Measurements from ENCODE around the gene IL10RA.

IL10RA gene

GRCh38 chr11:117949062-117949461 lies 37.1 kb upstream of the IL10RA start:
- Mint-ChIP-seq H3K27me3 (ENCODE audit: low read depth) (peaks cover 11% of the 10 kb centered on the region), H3K27ac (no peak overlapping the region), H3K4me1 (no peaks in the 10 kb centered on the region), H3K4me3 (no peak overlapping the region), H3K36me3 (ENCODE audit: low read depth) (no peaks in the 10 kb centered on the region), H3K9me3 (peaks cover under 1% of the 10 kb centered on the region)
- TF ChIP-seq, protein P1, sequence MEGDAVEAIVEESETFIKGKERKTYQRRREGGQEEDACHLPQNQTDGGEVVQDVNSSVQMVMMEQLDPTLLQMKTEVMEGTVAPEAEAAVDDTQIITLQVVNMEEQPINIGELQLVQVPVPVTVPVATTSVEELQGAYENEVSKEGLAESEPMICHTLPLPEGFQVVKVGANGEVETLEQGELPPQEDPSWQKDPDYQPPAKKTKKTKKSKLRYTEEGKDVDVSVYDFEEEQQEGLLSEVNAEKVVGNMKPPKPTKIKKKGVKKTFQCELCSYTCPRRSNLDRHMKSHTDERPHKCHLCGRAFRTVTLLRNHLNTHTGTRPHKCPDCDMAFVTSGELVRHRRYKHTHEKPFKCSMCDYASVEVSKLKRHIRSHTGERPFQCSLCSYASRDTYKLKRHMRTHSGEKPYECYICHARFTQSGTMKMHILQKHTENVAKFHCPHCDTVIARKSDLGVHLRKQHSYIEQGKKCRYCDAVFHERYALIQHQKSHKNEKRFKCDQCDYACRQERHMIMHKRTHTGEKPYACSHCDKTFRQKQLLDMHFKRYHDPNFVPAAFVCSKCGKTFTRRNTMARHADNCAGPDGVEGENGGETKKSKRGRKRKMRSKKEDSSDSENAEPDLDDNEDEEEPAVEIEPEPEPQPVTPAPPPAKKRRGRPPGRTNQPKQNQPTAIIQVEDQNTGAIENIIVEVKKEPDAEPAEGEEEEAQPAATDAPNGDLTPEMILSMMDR (IDR thresholded peaks at IDR 0.05; ENCODE audit: unreplicated experiment in 3 of 3), result no peak

GRCh38 chr11:117950301-117950700 lies 35.9 kb upstream of the IL10RA start:
- Mint-ChIP-seq H3K36me3 (ENCODE audit: low read depth) (no peaks in the 10 kb centered on the region), H3K27me3 (ENCODE audit: low read depth) (peaks cover 11% of the 10 kb centered on the region), H3K9me3 (no peaks in the 10 kb centered on the region), H3K4me3 (no peak overlapping the region), H3K4me1 (no peaks in the 10 kb centered on the region), H3K27ac (no peak overlapping the region)
- TF ChIP-seq, protein P1 (IDR thresholded peaks at IDR 0.05; ENCODE audit: unreplicated experiment in 3 of 3), result peak in 2 of 3 experiments; percentile 30 to 38

DNA sequence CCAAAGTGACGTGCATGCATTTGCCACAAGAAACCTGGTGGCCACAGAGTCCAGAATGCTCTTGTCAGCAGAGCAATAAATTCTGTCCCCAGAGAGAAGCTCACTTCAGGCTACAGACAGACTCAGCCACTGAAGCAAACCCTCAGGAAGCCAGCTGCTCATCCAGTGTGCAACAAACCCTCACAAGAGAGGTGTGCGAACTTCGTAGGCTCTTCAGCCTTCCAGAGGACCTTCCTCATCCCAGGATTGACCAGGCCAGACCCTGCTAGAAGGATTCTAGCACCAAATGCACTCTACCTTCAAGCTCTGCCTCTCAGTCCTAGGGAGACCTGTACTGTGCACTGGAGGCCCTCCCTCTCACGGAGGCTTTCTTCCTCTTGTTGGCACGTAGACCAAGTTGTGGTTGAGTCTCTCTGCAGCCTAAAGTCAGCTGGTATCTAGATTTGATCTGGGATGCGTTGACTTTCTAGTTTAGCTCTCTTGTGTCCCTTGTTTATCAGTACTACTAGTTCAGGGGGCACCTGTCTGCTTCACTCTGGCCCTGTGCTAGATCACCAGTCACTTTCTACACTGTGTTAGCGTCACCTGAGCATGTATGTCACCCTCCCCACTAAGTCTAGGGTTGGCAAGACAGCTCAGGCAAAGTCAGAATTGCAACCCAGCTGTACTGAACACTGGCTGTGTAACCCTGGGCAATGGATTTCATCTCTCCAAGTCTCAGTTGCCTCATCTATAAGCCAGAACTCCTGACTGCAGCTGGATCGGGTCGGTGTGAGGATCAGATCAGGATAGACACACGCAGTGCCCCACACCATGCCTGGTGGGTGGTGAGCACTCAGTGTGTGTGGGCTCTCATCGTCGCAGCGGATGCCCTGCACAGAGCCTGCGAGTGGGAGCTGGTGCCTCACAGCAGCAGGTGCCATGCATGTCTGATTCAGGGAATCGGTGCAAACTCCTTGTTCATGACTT lies 34.9 kb upstream of the IL10RA start:
- H3K4me3 Mint-ChIP-seq, result no peak overlapping the region
- H3K27me3 Mint-ChIP-seq (ENCODE audit: low read depth), result peaks cover 11% of the 10 kb centered on the region
- H3K27ac Mint-ChIP-seq, result no peak overlapping the region
- H3K4me1 Mint-ChIP-seq, result no peaks in the 10 kb centered on the region
- peaks cover 3% of the 10 kb centered on the region for H3K9me3 Mint-ChIP-seq
- TF ChIP-seq, protein P1 (IDR thresholded peaks at IDR 0.05; ENCODE audit: unreplicated experiment in 3 of 3), result no peak
- no peaks in the 10 kb centered on the region for H3K36me3 Mint-ChIP-seq (ENCODE audit: low read depth)

DNA sequence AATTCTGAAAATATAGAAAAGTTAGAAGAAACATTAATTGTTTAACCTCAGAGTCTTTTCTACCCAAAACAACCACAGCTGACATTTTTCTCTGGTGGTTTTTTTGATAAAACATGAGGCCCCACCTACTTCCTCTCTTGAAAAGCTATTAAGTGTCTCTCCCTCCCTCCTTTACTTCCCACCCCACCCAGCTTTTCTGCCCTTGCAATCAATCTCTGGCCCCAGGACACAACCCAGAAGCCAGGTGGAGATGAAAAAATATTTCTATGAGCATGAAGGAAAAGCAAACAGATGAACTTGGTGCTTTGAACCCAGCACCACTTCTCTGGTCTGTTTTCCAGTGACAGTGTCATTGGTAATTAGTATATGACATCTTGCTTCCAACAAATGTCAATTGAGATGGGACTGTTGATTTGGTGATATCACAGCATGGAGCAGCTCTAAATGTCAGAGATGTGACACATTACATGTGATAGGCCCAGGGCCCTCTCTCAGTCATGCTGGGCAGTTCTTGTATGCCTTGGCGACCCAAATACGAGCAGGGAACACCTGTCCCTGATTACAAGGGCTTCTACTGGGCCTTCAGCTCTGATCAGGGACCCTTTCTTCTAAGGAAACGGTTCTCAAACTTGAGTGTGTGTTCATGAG lies 33.0 kb upstream of the IL10RA start:
- Mint-ChIP-seq H3K9me3 (peaks cover 18% of the 10 kb centered on the region), H3K4me3 (no peak overlapping the region), H3K36me3 (ENCODE audit: low read depth) (no peaks in the 10 kb centered on the region), H3K27me3 (ENCODE audit: low read depth) (peaks cover 11% of the 10 kb centered on the region), H3K4me1 (no peaks in the 10 kb centered on the region), H3K27ac (no peak overlapping the region)
- TF ChIP-seq, protein P1 (IDR thresholded peaks at IDR 0.05; ENCODE audit: unreplicated experiment in 3 of 3), result no peak

DNA sequence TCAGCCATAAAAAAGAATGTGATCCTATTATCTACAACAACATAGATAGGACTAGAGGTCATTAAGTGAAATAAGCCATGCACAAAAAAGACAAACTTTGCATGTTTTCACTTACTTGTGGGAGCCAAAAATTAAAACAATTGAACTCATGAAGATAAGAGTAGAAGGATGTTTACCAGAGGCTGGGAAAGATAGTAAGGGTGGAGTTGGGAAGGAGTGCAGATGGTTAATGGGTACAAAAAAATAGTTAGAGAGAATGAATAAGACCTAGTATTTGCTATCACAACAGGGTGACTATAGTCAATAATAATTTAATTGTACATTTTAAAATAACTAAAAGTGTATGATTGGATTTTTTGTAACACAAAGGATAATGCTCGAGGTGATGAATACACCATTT lies 27.2 kb upstream of the IL10RA start:
- H3K27ac Mint-ChIP-seq, result no peak overlapping the region
- TF ChIP-seq, protein P1 (IDR thresholded peaks at IDR 0.05; ENCODE audit: unreplicated experiment in 3 of 3), result no peak
- no peaks in the 10 kb centered on the region for H3K4me1 Mint-ChIP-seq
- no peaks in the 10 kb centered on the region for H3K36me3 Mint-ChIP-seq (ENCODE audit: low read depth)
- H3K27me3 Mint-ChIP-seq (ENCODE audit: low read depth), result no peaks in the 10 kb centered on the region
- H3K9me3 Mint-ChIP-seq, result peaks cover 18% of the 10 kb centered on the region
- H3K4me3 Mint-ChIP-seq, result no peak overlapping the region
